Ishikawa (cell line): Measurements from ENCODE around the gene LIMK2.

Experiments
- CEBPB ChIP-seq: IDR thresholded peaks from 2 replicates; pipeline ENCODE4 v1.6.1; 2012
- EP300 ChIP-seq: IDR thresholded peaks from 2 replicates; pipeline ENCODE4 v1.6.1; 2012; ENCODE audit warnings: borderline replicate concordance
- RAD21 ChIP-seq: IDR thresholded peaks from 2 replicates; pipeline ENCODE4 v1.6.1; 2012; ENCODE audit warnings: low read depth

DNA sequence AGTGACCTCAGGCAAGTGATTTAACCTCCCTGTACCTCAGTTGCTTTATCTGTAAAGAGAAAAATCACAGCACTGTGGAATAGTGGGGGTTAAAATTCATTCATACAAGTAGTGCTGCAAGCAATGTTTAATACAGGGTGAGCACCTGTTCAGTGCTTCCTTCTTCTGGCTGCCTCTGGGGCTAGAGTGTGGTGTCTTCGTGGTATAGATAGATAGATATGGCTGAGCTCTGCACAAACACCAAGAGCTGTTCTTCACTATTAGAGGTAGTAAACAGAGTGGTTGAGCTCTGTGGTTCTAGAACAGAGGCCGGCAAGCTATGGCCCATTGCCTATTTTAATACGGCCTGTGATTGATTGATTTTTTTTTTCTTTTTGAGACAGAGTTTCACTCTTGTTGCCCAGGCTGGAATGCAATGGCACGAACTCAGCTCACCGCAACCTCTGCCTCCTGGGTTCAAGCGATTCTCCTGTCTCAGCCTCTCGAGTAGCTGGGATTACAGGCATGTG, 32.9 kb downstream of the LIMK2 start:
- no peak for TF ChIP-seq CEBPB
- TF ChIP-seq EP300, result no peak
- no peak for TF ChIP-seq RAD21
